Lower leg skin (tissue), 3 donors: ENCODE results near the gene RPTOR.

Source experiments
- POLR2A ChIP-seq, 2 donors: fragments of 450-650 bp; IDR thresholded peaks; one replicate each; pipeline ENCODE4 v1.6.1; 2016 to 2017; ENCODE audit warnings: antibody characterized with exemption in 2 of 2, mild to moderate bottlenecking in 1 of 2, moderate library complexity in 1 of 2
- TF ChIP-seq, protein P1 (sequence below), 3 donors: fragments of 450-650 bp; IDR thresholded peaks; one replicate each; pipeline ENCODE4 v1.5.1; 2016; ENCODE audit warnings: antibody characterized with exemption in 3 of 3, mild to moderate bottlenecking in 3 of 3, moderate library complexity in 2 of 3

DNA sequence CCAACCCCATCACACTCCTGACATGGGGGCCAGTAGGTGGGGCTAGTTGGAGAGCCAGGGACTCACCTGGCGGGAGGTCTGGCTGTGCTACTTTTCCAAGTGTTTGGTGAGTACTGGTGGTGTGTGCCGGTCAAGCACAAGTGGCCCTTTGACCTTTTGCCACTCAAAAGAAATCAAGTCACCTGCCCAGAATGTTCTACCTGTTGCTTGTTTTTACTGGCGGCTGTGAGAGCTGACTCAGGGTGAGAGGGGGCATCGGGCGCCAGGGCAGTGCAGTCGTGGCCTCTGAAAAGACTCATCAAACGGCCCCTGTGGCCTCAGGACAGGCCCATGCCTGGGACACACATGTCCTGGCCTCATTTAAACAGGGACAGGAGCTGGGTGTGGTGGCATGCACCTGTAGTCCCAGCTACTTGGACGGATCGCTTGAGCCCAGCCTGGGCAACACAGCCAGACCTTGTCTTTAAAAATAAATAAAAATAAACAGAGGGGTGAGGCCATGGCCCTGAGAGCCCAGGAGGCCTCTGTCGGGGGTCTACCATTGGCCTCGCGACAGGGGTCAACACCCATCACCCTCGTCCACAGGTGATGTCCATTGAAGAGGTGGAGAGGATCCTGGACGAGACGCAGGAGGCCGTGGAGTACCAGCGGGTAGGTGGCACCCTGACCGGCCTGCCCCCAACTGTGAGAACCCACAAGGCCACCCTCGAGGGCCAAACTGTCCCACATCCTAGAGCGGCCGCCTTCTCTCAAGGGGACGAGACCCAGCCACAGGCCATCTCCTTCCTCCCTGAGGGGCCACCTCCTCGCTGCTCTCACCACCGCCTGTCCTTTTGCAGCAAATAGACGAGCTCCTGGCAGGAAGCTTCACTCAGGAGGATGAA is 452.0 kb downstream of the RPTOR start:
- TF ChIP-seq, protein P1, sequence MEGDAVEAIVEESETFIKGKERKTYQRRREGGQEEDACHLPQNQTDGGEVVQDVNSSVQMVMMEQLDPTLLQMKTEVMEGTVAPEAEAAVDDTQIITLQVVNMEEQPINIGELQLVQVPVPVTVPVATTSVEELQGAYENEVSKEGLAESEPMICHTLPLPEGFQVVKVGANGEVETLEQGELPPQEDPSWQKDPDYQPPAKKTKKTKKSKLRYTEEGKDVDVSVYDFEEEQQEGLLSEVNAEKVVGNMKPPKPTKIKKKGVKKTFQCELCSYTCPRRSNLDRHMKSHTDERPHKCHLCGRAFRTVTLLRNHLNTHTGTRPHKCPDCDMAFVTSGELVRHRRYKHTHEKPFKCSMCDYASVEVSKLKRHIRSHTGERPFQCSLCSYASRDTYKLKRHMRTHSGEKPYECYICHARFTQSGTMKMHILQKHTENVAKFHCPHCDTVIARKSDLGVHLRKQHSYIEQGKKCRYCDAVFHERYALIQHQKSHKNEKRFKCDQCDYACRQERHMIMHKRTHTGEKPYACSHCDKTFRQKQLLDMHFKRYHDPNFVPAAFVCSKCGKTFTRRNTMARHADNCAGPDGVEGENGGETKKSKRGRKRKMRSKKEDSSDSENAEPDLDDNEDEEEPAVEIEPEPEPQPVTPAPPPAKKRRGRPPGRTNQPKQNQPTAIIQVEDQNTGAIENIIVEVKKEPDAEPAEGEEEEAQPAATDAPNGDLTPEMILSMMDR (IDR thresholded peaks at IDR 0.05) = no peak
- no peak for TF ChIP-seq POLR2A (IDR thresholded peaks at IDR 0.05)
